ENCODE measurements around the gene TRANK1. TPM values are rescaled to one million over a fixed set of nuclear protein-coding genes. Genes with fewer than 3 reads are reported as not detected.

Gene TRANK1
- total and polyA plus RNA-seq, 2 of the 8 experiments (the other 6 are each of a cell fraction or from before 2014, with no cell fraction given) = 2.9 to 8.8 TPM

DNA sequence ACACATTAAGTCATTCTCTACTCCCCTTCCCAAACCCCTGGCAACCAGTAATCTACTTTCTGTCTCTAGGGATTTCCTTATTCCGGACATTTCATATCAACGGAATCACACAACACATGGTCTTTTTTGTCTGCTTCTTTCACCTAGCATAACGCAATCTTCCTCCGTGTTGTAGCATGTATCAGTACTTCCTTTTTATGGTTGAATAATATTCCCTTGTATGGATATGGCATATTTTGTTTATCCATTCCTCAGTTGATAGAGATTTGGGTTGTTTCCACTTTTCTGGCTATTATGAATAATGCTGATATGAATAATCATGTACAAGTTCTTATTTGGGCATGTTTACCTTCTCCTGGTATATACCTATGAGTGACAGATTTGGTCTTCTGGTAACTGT lies 63.1 kb downstream of the TRANK1 start:
- FAIRE-seq (no peak), DNase-seq (ENCODE audit: low read depth in 1 of 2, low spot score in 2 of 2) (no peak)
- Histone ChIP-seq H3K23me2 (ENCODE audit: low read depth, low read length) (no peaks in the 10 kb centered on the region), H3K18ac (ENCODE audit: extremely low read depth, low read length) (no peak overlapping the region), H3K4me1 (replicated peaks in 1 of 4; ENCODE audit: control insufficient read depth in 3 of 4, insufficient read depth in 4 of 4, low read length in 3 of 4) (no peaks in the 10 kb centered on the region), H2BK15ac (ENCODE audit: low read length) (no peak overlapping the region), H4K91ac (replicated peaks; ENCODE audit: insufficient read length, low read length) (no peak overlapping the region), H3K79me2 (ENCODE audit: control insufficient read depth in 1 of 2, insufficient read depth in 2 of 2, low read length in 2 of 2) (no peaks in the 10 kb centered on the region), H4K5ac (ENCODE audit: insufficient read length, low read depth, low read length) (no peak overlapping the region), H3K4me3 (ENCODE audit: extremely low read depth in 1 of 4, insufficient read depth in 2 of 4, low read depth in 3 of 4, low read length in 4 of 4) (no peak overlapping the region), H3K4ac (replicated peaks; ENCODE audit: insufficient read length, low read depth, low read length) (no peak overlapping the region), H3K14ac (ENCODE audit: insufficient read length) (no peak overlapping the region), H3K79me1 (ENCODE audit: low read depth, low read length) (no peaks in the 10 kb centered on the region), H2BK20ac (ENCODE audit: low read length) (no peak overlapping the region), H3K9me3 (ENCODE audit: insufficient read depth in 2 of 2, low read depth in 1 of 2, low read length in 1 of 2) (no peaks in the 10 kb centered on the region), H3K4me2 (ENCODE audit: insufficient read depth in 1 of 2, low read depth in 2 of 2, low read length in 2 of 2) (no peak overlapping the region), H2BK120ac (replicated peaks; ENCODE audit: low read depth, low read length) (no peak overlapping the region), H3K36me3 (ENCODE audit: control insufficient read depth in 2 of 4, insufficient read depth in 4 of 4, low read length in 3 of 4) (no peaks in the 10 kb centered on the region), H2AFZ (ENCODE audit: low read length) (no peak overlapping the region), H2BK5ac (ENCODE audit: low read depth, low read length) (no peak overlapping the region), H3K56ac (replicated peaks; ENCODE audit: insufficient read length, low read depth, low read length) (no peak overlapping the region), H3K27me3 (replicated peaks in 1 of 4; ENCODE audit: control insufficient read depth in 3 of 4, extremely low read depth in 1 of 4, insufficient read depth in 3 of 4, low read length in 3 of 4) (no peaks in the 10 kb centered on the region), H3K23ac (ENCODE audit: insufficient read length) (no peak overlapping the region), H3K9ac (replicated peaks in 1 of 4; ENCODE audit: extremely low read depth in 1 of 4, low read depth in 3 of 4, low read length in 3 of 4) (no peak overlapping the region), H4K8ac (ENCODE audit: extremely low read depth, insufficient read depth, low read length) (no peak overlapping the region), H2AK5ac (ENCODE audit: low read depth, low read length) (no peak overlapping the region), H4K20me1 (replicated peaks in 1 of 2; ENCODE audit: control insufficient read depth in 1 of 2, insufficient read depth in 2 of 2, low read length in 2 of 2) (no peaks in the 10 kb centered on the region), H2BK12ac (ENCODE audit: low read depth, low read length) (no peak overlapping the region), H3K27ac (ENCODE audit: low read depth, low read length) (no peak overlapping the region)
- no peak for TF ChIP-seq RAD21 (IDR thresholded peaks at IDR 0.05 in 1 of 2, conservative IDR thresholded peaks at IDR 0.05 in 1 of 2; ENCODE audit: low read depth in 2 of 2, low read length in 2 of 2)
- no peak for TF ChIP-seq SAP30 (IDR thresholded peaks at IDR 0.05; ENCODE audit: insufficient read depth, insufficient replicate concordance, low read length)
- no peak for TF ChIP-seq TAF7 (optimal IDR thresholded peaks at IDR 0.05; ENCODE audit: borderline replicate concordance, low read depth, low read length)
- no peak for TF ChIP-seq NRF1 (IDR thresholded peaks at IDR 0.05; ENCODE audit: low read depth, low read length)
- TF ChIP-seq GTF2F1 (IDR thresholded peaks at IDR 0.05; ENCODE audit: borderline replicate concordance, low read depth, low read length) = no peak
- POLR2A ChIA-PET (ENCODE audit: partially characterized antibody) = no interaction called here
- CTCF ChIA-PET (ENCODE audit: partially characterized antibody) = no interaction called here
- 83% methylated on average over 4 of the region's 4 CpGs; no CpG with 5 or more reads in 1 of the 2 experiments for WGBS, 2 experiments (ENCODE audit: extremely low coverage in 1 of 2, insufficient coverage in 1 of 2, insufficient read length in 1 of 2, insufficient replicate concordance in 2 of 2, low coverage in 1 of 2, low lambda C conversion rate in 2 of 2, missing lambda C conversion rate in 1 of 2)

Data from H1 (cell line).